Aorta (tissue), 5 donors: ENCODE measurements around the gene PRRG1. TPM values are rescaled to one million over a fixed set of nuclear protein-coding genes. Genes with fewer than 3 reads are reported as not detected.
"Not testable (repeated sequence)": the region's sequence is repeated elsewhere in the genome, so short reads cannot be mapped to it uniquely, and the experiment has no call there.

Source experiments
- ATAC-seq: fragments of 200-7000 bp; cut with Tn5 transposase; one replicate; pipeline ENCODE4 v1.9.1; 2022; ENCODE audit warnings: moderate library complexity; ENCODE audit not compliant: low FRiP score
- DNase-seq, 2 donors: peaks; one replicate each; pipeline ENCODE4 v3.0.0-alpha.2; 2020
- H3K27ac ChIP-seq, 2 donors: one replicate each; pipeline ENCODE4 v1.5.1; 2013; ENCODE audit warnings: low read length in 2 of 2, mild to moderate bottlenecking in 2 of 2, moderate library complexity in 2 of 2, control low read depth in 1 of 2, inconsistent platforms in 1 of 2, low read depth in 1 of 2
- H3K27me3 ChIP-seq, 2 donors: one replicate each; pipeline ENCODE4 v1.6.1; 2013; ENCODE audit warnings: control low read depth in 1 of 2, low read length in 1 of 2, mild to moderate bottlenecking in 1 of 2, moderate library complexity in 1 of 2; ENCODE audit not compliant: insufficient read depth in 2 of 2, control insufficient read depth in 1 of 2
- H3K36me3 ChIP-seq, 2 donors: one replicate each; pipeline ENCODE4 v1.6.1; 2013; ENCODE audit warnings: control low read depth in 1 of 2, low read length in 1 of 2, mild to moderate bottlenecking in 1 of 2; ENCODE audit not compliant: insufficient read depth in 2 of 2, control insufficient read depth in 1 of 2
- H3K4me1 ChIP-seq, 2 donors: one replicate each; pipeline ENCODE4 v1.6.1; 2013; ENCODE audit warnings: low read length in 2 of 2, control low read depth in 1 of 2, mild to moderate bottlenecking in 1 of 2, moderate library complexity in 1 of 2; ENCODE audit not compliant: insufficient read depth in 2 of 2, control insufficient read depth in 1 of 2
- H3K4me3 ChIP-seq, 2 donors: one replicate each; pipeline ENCODE4 v1.5.1; 2013; ENCODE audit warnings: low read length in 2 of 2, control low read depth in 1 of 2, mild to moderate bottlenecking in 1 of 2
- H3K9me3 ChIP-seq: one replicate; pipeline ENCODE4 v1.6.1; 2013; ENCODE audit warnings: mild to moderate bottlenecking, low read length; ENCODE audit not compliant: control insufficient read depth
- WGBS, 2 donors: extraction: QIAGEN DNeasy Blood & Tissue Kit; methylation state at CpG; one replicate each; pipeline ENCODE4 v1.1.7; 2013; 5-methylcytosine and 5-hydroxymethylcytosine counted together
- intact Hi-C, 2 donors: fragments of 100-400 bp; cut with DNase I; formaldehyde crosslinking; loops; one replicate each; pipeline versions ENCODE4 v1.14.2 to v1.15.0; 2022
- polyA plus RNA-seq, 2 donors: library from polyadenylated mRNA; stranded (reverse); fragments of 200-250 nt; gene quantifications; one replicate each; pipeline ENCODE4 v1.2.3, GENCODE V29; 2013
- total RNA-seq, 2 donors: library from RNA; stranded (reverse); fragmentation: NEBNext Ultra II Directional; extraction: Animal tissue kit (Norgen Biotek cat#: 25700); gene quantifications; one replicate each; pipeline ENCODE4 v1.2.1, GENCODE V29; 2021
- donor health status: healthy with polysubstance abuse.
- donor health status: Bipolar disorder and iron deficiency.
- donor health status: DM: no; HTN: no; CAD: no.
- donor health status: DM: no; HTN: no; CAD: no.
- donor health status: DM: yes; HTN: yes; CAD: no.

PRRG1 gene
- total and polyA plus RNA-seq, 4 donors, result 2.5 to 17.8 (median 8.7) TPM

GRCh38 chrX:37491686-37492085 is 142.5 kb downstream of the PRRG1 start:
- 91 to 95% methylated on average over 34 of the region's 34 CpGs for WGBS, 2 donors
- H3K9me3 ChIP-seq, result no peaks in the 10 kb centered on the region
- no peak overlapping the region for H3K27ac ChIP-seq
- H3K4me1 ChIP-seq, result no peaks in the 10 kb centered on the region
- no peaks in the 10 kb centered on the region for H3K27me3 ChIP-seq
- DNase-seq, result peak in 1 of 2 donors; percentile 73
- no peak for ATAC-seq
- H3K36me3 ChIP-seq, result no peaks in the 10 kb centered on the region
- intact Hi-C loops, result no loop called here
- H3K4me3 ChIP-seq, result no peak overlapping the region

- intact Hi-C loops, DNase-seq, H3K27me3 ChIP-seq, H3K4me3 ChIP-seq, H3K9me3 ChIP-seq, H3K4me1 ChIP-seq, H3K36me3 ChIP-seq, ATAC-seq, H3K27ac ChIP-seq: not testable (repeated sequence)
- WGBS, 2 donors, result 10 to 21% methylated on average over 2 of the region's 2 CpGs
Observed at GRCh38 chrX:37495760-37496159, 146.6 kb downstream of the PRRG1 start.

- intact Hi-C loops, H3K27ac ChIP-seq, DNase-seq, ATAC-seq, H3K36me3 ChIP-seq, H3K27me3 ChIP-seq, H3K4me3 ChIP-seq, H3K9me3 ChIP-seq, H3K4me1 ChIP-seq: not testable (repeated sequence)
- 53 to 88% methylated on average over 1 of the region's 1 CpG for WGBS, 2 donors
Observed at GRCh38 chrX:37497126-37497525, 148.0 kb downstream of the PRRG1 start.

- H3K9me3 ChIP-seq, DNase-seq, H3K36me3 ChIP-seq, H3K27me3 ChIP-seq, ATAC-seq, H3K27ac ChIP-seq, intact Hi-C loops, H3K4me3 ChIP-seq, H3K4me1 ChIP-seq: not testable (repeated sequence)
Observed at GRCh38 chrX:37498323-37498722, 149.2 kb downstream of the PRRG1 start.

GRCh38 chrX:37499649-37500048 is 150.5 kb downstream of the PRRG1 start:
- H3K4me1 ChIP-seq, H3K36me3 ChIP-seq, H3K27ac ChIP-seq, DNase-seq, H3K27me3 ChIP-seq, ATAC-seq, intact Hi-C loops, H3K9me3 ChIP-seq, H3K4me3 ChIP-seq: not testable (repeated sequence)
- WGBS, 2 donors, result 77 to 91% methylated on average over 4 of the region's 4 CpGs

- H3K27me3 ChIP-seq, result no peaks in the 10 kb centered on the region
- H3K9me3 ChIP-seq, result no peaks in the 10 kb centered on the region
- H3K27ac ChIP-seq, result no peak overlapping the region
- DNase-seq (no peak), ATAC-seq (peak; percentile 46)
- no peak overlapping the region for H3K4me3 ChIP-seq
- H3K36me3 ChIP-seq, result no peaks in the 10 kb centered on the region
- H3K4me1 ChIP-seq, result no peaks in the 10 kb centered on the region
- intact Hi-C loops, result loop anchor here in 1 of 2 donors (5.0 kb wide), 1 partner anchor 317 kb away; no protein-coding TSS in a partner anchor
- WGBS, 2 donors, result 87 to 98% methylated on average over 26 to 35 of the region's 35 CpGs
Observed at GRCh38 chrX:37504991-37505390, 155.8 kb downstream of the PRRG1 start.

Other genes starting within 250 kb of the PRRG1 start
- gene LANCL3, start 222.3 kb downstream of the PRRG1 start, total RNA-seq, result 1 to 10 TPM in 1 of 2 donors, under 1 TPM in 1; 0.84 to 2.2 TPM
- under 1 TPM; 0.03 to 0.38 TPM for gene LANCL3, start 222.3 kb downstream of the PRRG1 start, polyA plus RNA-seq